ENCODE data around the gene IFRD1.
A peak's percentile ranks its signal among the peaks of the same experiment; 100 is the strongest.

IFRD1 gene

GRCh38 chr7:112449902-112450806 is at the start of gene IFRD1:
IFRD1 (plus strand) TSS chr7:112450460; CDS start chr7:112450689, 229 bp downstream.
- H3K4me3 ChIP-seq (ENCODE audit: low read depth in 1 of 2, low read length in 2 of 2): peak within 1 kb of the TSS; percentile 87 to 91
- peaks cover 0 to 23% of the 10 kb centered on the region in 2 donors for H3K36me3 ChIP-seq (ENCODE audit: control insufficient read depth in 1 of 2, insufficient read depth in 2 of 2, low read length in 2 of 2)
- H3K9me3 ChIP-seq (ENCODE audit: control insufficient read depth in 1 of 2, low read length in 2 of 2): no peaks in the 10 kb centered on the region
- H3K27ac ChIP-seq (ENCODE audit: low read length): peak within 1 kb of the TSS; percentile 97
- H3K27me3 ChIP-seq (ENCODE audit: low read depth, low read length): no peaks in the 10 kb centered on the region
- H3K4me1 ChIP-seq (ENCODE audit: control insufficient read depth in 1 of 2, insufficient read depth in 2 of 2, low read length in 2 of 2): peaks cover 9 to 28% of the 10 kb centered on the region in 2 donors

GRCh38 chr7:112404321-112404720 is 45.9 kb upstream of the IFRD1 start:
- Histone ChIP-seq H3K4me3 (ENCODE audit: low read depth in 1 of 2, low read length in 2 of 2) (no peak overlapping the region), H3K27me3 (ENCODE audit: low read depth, low read length) (no peaks in the 10 kb centered on the region), H3K27ac (ENCODE audit: low read length) (no peak overlapping the region), H3K4me1 (ENCODE audit: control insufficient read depth in 1 of 2, insufficient read depth in 2 of 2, low read length in 2 of 2) (no peaks in the 10 kb centered on the region), H3K36me3 (ENCODE audit: control insufficient read depth in 1 of 2, insufficient read depth in 2 of 2, low read length in 2 of 2) (no peaks in the 10 kb centered on the region), H3K9me3 (ENCODE audit: control insufficient read depth in 1 of 2, low read length in 2 of 2) (no peaks in the 10 kb centered on the region)

GRCh38 chr7:112405286-112405685 is 45.0 kb upstream of the IFRD1 start:
- H3K36me3 ChIP-seq (ENCODE audit: control insufficient read depth in 1 of 2, insufficient read depth in 2 of 2, low read length in 2 of 2): no peaks in the 10 kb centered on the region
- H3K4me3 ChIP-seq (ENCODE audit: low read depth in 1 of 2, low read length in 2 of 2): no peak overlapping the region
- no peaks in the 10 kb centered on the region for H3K4me1 ChIP-seq (ENCODE audit: control insufficient read depth in 1 of 2, insufficient read depth in 2 of 2, low read length in 2 of 2)
- no peak overlapping the region for H3K27ac ChIP-seq (ENCODE audit: low read length)
- no peaks in the 10 kb centered on the region for H3K27me3 ChIP-seq (ENCODE audit: low read depth, low read length)
- no peaks in the 10 kb centered on the region for H3K9me3 ChIP-seq (ENCODE audit: control insufficient read depth in 1 of 2, low read length in 2 of 2)

GRCh38 chr7:112407261-112407660 is 43.0 kb upstream of the IFRD1 start:
- Histone ChIP-seq H3K4me3 (ENCODE audit: low read depth in 1 of 2, low read length in 2 of 2) (no peak overlapping the region), H3K27ac (ENCODE audit: low read length) (no peak overlapping the region), H3K4me1 (ENCODE audit: control insufficient read depth in 1 of 2, insufficient read depth in 2 of 2, low read length in 2 of 2) (peaks cover 0 to 11% of the 10 kb centered on the region in 2 donors), H3K36me3 (ENCODE audit: control insufficient read depth in 1 of 2, insufficient read depth in 2 of 2, low read length in 2 of 2) (no peaks in the 10 kb centered on the region), H3K9me3 (ENCODE audit: control insufficient read depth in 1 of 2, low read length in 2 of 2) (no peaks in the 10 kb centered on the region), H3K27me3 (ENCODE audit: low read depth, low read length) (no peaks in the 10 kb centered on the region)

- Histone ChIP-seq H3K36me3 (ENCODE audit: control insufficient read depth in 1 of 2, insufficient read depth in 2 of 2, low read length in 2 of 2) (no peaks in the 10 kb centered on the region), H3K4me1 (ENCODE audit: control insufficient read depth in 1 of 2, insufficient read depth in 2 of 2, low read length in 2 of 2) (peaks cover 0 to 15% of the 10 kb centered on the region in 2 donors), H3K4me3 (ENCODE audit: low read depth in 1 of 2, low read length in 2 of 2) (no peak overlapping the region), H3K27me3 (ENCODE audit: low read depth, low read length) (no peaks in the 10 kb centered on the region), H3K27ac (ENCODE audit: low read length) (no peak overlapping the region), H3K9me3 (ENCODE audit: control insufficient read depth in 1 of 2, low read length in 2 of 2) (no peaks in the 10 kb centered on the region)
Measured at GRCh38 chr7:112410092-112410491, 40.2 kb upstream of the IFRD1 start.

- Histone ChIP-seq H3K36me3 (ENCODE audit: control insufficient read depth in 1 of 2, insufficient read depth in 2 of 2, low read length in 2 of 2) (no peaks in the 10 kb centered on the region), H3K4me1 (ENCODE audit: control insufficient read depth in 1 of 2, insufficient read depth in 2 of 2, low read length in 2 of 2) (peaks cover 0 to 15% of the 10 kb centered on the region in 2 donors), H3K4me3 (ENCODE audit: low read depth in 1 of 2, low read length in 2 of 2) (peak overlapping the region in 1 of 2 donors; percentile 8), H3K27me3 (ENCODE audit: low read depth, low read length) (no peaks in the 10 kb centered on the region), H3K27ac (ENCODE audit: low read length) (no peak overlapping the region), H3K9me3 (ENCODE audit: control insufficient read depth in 1 of 2, low read length in 2 of 2) (no peaks in the 10 kb centered on the region)
Measured at GRCh38 chr7:112411186-112411795, 39.0 kb upstream of the IFRD1 start.

- Histone ChIP-seq H3K27me3 (ENCODE audit: low read depth, low read length) (no peaks in the 10 kb centered on the region), H3K9me3 (ENCODE audit: control insufficient read depth in 1 of 2, low read length in 2 of 2) (no peaks in the 10 kb centered on the region), H3K27ac (ENCODE audit: low read length) (no peak overlapping the region), H3K4me1 (ENCODE audit: control insufficient read depth in 1 of 2, insufficient read depth in 2 of 2, low read length in 2 of 2) (peaks cover 0 to 15% of the 10 kb centered on the region in 2 donors), H3K36me3 (ENCODE audit: control insufficient read depth in 1 of 2, insufficient read depth in 2 of 2, low read length in 2 of 2) (no peaks in the 10 kb centered on the region), H3K4me3 (ENCODE audit: low read depth in 1 of 2, low read length in 2 of 2) (no peak overlapping the region)
Measured at GRCh38 chr7:112414855-112415490, 35.3 kb upstream of the IFRD1 start.

- Histone ChIP-seq H3K4me1 (ENCODE audit: control insufficient read depth in 1 of 2, insufficient read depth in 2 of 2, low read length in 2 of 2) (peaks cover 0 to 14% of the 10 kb centered on the region in 2 donors), H3K27ac (ENCODE audit: low read length) (no peak overlapping the region), H3K4me3 (ENCODE audit: low read depth in 1 of 2, low read length in 2 of 2) (no peak overlapping the region), H3K27me3 (ENCODE audit: low read depth, low read length) (no peaks in the 10 kb centered on the region), H3K9me3 (ENCODE audit: control insufficient read depth in 1 of 2, low read length in 2 of 2) (no peaks in the 10 kb centered on the region), H3K36me3 (ENCODE audit: control insufficient read depth in 1 of 2, insufficient read depth in 2 of 2, low read length in 2 of 2) (no peaks in the 10 kb centered on the region)
Measured at GRCh38 chr7:112416127-112416526, 34.1 kb upstream of the IFRD1 start.

GRCh38 chr7:112419543-112420130 is 30.6 kb upstream of the IFRD1 start:
- Histone ChIP-seq H3K27me3 (ENCODE audit: low read depth, low read length) (no peaks in the 10 kb centered on the region), H3K9me3 (ENCODE audit: control insufficient read depth in 1 of 2, low read length in 2 of 2) (no peaks in the 10 kb centered on the region), H3K4me3 (ENCODE audit: low read depth in 1 of 2, low read length in 2 of 2) (no peak overlapping the region), H3K36me3 (ENCODE audit: control insufficient read depth in 1 of 2, insufficient read depth in 2 of 2, low read length in 2 of 2) (no peaks in the 10 kb centered on the region), H3K27ac (ENCODE audit: low read length) (no peak overlapping the region), H3K4me1 (ENCODE audit: control insufficient read depth in 1 of 2, insufficient read depth in 2 of 2, low read length in 2 of 2) (peaks cover 4 to 16% of the 10 kb centered on the region in 2 donors)

GRCh38 chr7:112420236-112420861 is 29.9 kb upstream of the IFRD1 start:
- H3K9me3 ChIP-seq (ENCODE audit: control insufficient read depth in 1 of 2, low read length in 2 of 2): no peaks in the 10 kb centered on the region

More at GRCh38 chr7:112420236-112420861, 29.9 kb upstream of the IFRD1 start:
- Histone ChIP-seq H3K27ac (ENCODE audit: low read length) (no peak overlapping the region), H3K4me1 (ENCODE audit: control insufficient read depth in 1 of 2, insufficient read depth in 2 of 2, low read length in 2 of 2) (peaks cover 4 to 16% of the 10 kb centered on the region in 2 donors), H3K27me3 (ENCODE audit: low read depth, low read length) (no peaks in the 10 kb centered on the region), H3K4me3 (ENCODE audit: low read depth in 1 of 2, low read length in 2 of 2) (peak overlapping the region in 1 of 2 donors; percentile 19), H3K36me3 (ENCODE audit: control insufficient read depth in 1 of 2, insufficient read depth in 2 of 2, low read length in 2 of 2) (no peaks in the 10 kb centered on the region)
